ENCODE results near the gene PNMA8A. TPM values are rescaled to one million over a fixed set of nuclear protein-coding genes. Genes with fewer than 3 reads are reported as not detected.

The PNMA8A gene
- total and polyA plus RNA-seq, 10 of the 15 experiments (the other 5 are each of a cell fraction or from before 2014, with no cell fraction given) = 0.02 to 0.28 (median 0.16) TPM

DNA sequence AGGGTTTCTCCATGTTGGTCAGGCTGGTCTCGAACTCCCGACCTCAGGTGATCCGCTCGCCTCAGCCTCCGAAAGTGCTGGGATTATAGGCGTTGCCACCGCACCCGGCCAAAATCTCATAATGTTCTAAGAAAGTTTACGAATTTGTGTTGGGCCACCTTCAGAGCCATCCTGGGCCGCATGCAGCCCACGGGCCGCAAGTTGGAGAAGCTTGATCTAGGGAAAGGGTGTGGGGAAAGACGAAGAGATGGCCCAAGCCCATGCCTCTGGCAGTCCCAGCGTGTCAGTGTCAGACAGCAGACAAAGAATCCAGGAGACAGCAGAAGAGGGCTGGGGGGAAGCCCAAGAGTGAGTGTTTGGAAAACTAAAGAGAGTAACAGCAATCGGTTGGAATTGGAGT is 25.3 kb downstream of the PNMA8A start:
- intact Hi-C loops (cut with micrococcal nuclease; ENCODE audit: unreplicated experiment) = no loop called here
- no peaks in the 10 kb centered on the region for H4K20me1 ChIP-seq (ENCODE audit: control insufficient read depth, insufficient read depth)
- in situ Hi-C loops (cut with MboI) = no loop called here
- H2AFZ ChIP-seq (ENCODE audit: control insufficient read depth, low read depth, low read length) = no peak overlapping the region
- ATAC-seq (no peak), DNase-seq (ENCODE audit: low read depth, low spot score) (no peak), FAIRE-seq (no peak)
- no TSS peak for BruUV-seq (replicated peaks)
- H3K27me3 ChIP-seq (replicated peaks in 1 of 2; ENCODE audit: control insufficient read depth in 2 of 2, insufficient read depth in 2 of 2, low read length in 1 of 2) = no peaks in the 10 kb centered on the region
- 63% methylated on average over 15 of the region's 15 CpGs for WGBS (ENCODE audit: insufficient coverage, insufficient replicate concordance, low lambda C conversion rate, missing lambda C conversion rate)
- ChIA-PET POLR2A (no interaction called here), CTCF (no interaction called here), SMC1A (ENCODE audit: uncharacterized antibody, unreplicated experiment) (no interaction called here), RAD21 (ENCODE audit: unreplicated experiment) (no interaction called here)
- TF ChIP-seq, protein P1, sequence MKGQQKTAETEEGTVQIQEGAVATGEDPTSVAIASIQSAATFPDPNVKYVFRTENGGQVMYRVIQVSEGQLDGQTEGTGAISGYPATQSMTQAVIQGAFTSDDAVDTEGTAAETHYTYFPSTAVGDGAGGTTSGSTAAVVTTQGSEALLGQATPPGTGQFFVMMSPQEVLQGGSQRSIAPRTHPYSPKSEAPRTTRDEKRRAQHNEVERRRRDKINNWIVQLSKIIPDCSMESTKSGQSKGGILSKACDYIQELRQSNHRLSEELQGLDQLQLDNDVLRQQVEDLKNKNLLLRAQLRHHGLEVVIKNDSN (IDR thresholded peaks at IDR 0.05; ENCODE audit: borderline replicate concordance, extremely low read length, insufficient read depth, low read depth, low read length) = no peak
- TF ChIP-seq BCL11A (IDR thresholded peaks at IDR 0.05; ENCODE audit: low read depth, low read length) = no peak
- TF ChIP-seq EGR1 (IDR thresholded peaks at IDR 0.05; ENCODE audit: borderline replicate concordance in 1 of 2, low read depth in 2 of 2, low read length in 2 of 2) = no peak
- TF ChIP-seq LARP7 (IDR thresholded peaks at IDR 0.05) = no peak
- TF ChIP-seq JUND (IDR thresholded peaks at IDR 0.05; ENCODE audit: low read depth, low read length) = no peak
- no peak for TF ChIP-seq BMI1 (IDR thresholded peaks at IDR 0.05; ENCODE audit: borderline replicate concordance)
- no peak for TF ChIP-seq WRNIP1 (IDR thresholded peaks at IDR 0.05; ENCODE audit: borderline replicate concordance, low read depth, low read length)
- TF ChIP-seq, protein P2, sequence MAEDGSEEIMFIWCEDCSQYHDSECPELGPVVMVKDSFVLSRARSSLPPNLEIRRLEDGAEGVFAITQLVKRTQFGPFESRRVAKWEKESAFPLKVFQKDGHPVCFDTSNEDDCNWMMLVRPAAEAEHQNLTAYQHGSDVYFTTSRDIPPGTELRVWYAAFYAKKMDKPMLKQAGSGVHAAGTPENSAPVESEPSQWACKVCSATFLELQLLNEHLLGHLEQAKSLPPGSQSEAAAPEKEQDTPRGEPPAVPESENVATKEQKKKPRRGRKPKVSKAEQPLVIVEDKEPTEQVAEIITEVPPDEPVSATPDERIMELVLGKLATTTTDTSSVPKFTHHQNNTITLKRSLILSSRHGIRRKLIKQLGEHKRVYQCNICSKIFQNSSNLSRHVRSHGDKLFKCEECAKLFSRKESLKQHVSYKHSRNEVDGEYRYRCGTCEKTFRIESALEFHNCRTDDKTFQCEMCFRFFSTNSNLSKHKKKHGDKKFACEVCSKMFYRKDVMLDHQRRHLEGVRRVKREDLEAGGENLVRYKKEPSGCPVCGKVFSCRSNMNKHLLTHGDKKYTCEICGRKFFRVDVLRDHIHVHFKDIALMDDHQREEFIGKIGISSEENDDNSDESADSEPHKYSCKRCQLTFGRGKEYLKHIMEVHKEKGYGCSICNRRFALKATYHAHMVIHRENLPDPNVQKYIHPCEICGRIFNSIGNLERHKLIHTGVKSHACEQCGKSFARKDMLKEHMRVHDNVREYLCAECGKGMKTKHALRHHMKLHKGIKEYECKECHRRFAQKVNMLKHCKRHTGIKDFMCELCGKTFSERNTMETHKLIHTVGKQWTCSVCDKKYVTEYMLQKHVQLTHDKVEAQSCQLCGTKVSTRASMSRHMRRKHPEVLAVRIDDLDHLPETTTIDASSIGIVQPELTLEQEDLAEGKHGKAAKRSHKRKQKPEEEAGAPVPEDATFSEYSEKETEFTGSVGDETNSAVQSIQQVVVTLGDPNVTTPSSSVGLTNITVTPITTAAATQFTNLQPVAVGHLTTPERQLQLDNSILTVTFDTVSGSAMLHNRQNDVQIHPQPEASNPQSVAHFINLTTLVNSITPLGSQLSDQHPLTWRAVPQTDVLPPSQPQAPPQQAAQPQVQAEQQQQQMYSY (CRISPR knock-in tag; IDR thresholded peaks at IDR 0.05) = no peak
- no peak for TF ChIP-seq ZBED1 (IDR thresholded peaks at IDR 0.05; ENCODE audit: borderline replicate concordance)
- no peak for TF ChIP-seq TBL1XR1 (IDR thresholded peaks at IDR 0.05; ENCODE audit: low read depth, low read length)
- TF ChIP-seq IRF4 (IDR thresholded peaks at IDR 0.05; ENCODE audit: low read depth, low read length) = no peak
- no peaks in the 10 kb centered on the region; the same call in 2 of the 3 replicates for H3K9me3 ChIP-seq (replicated peaks; ENCODE audit: control insufficient read depth, insufficient read depth, low read length)
- H3K4me3 ChIP-seq = no peak overlapping the region
- no peak overlapping the region for H3K4me2 ChIP-seq (ENCODE audit: control insufficient read depth, insufficient read depth)
- H3K9ac ChIP-seq (ENCODE audit: control insufficient read depth, insufficient read depth, low read length) = no peak overlapping the region
- no peaks in the 10 kb centered on the region for H3K4me1 ChIP-seq (ENCODE audit: control insufficient read depth, insufficient read depth, low read length)
- H3K27ac ChIP-seq (ENCODE audit: control insufficient read depth, insufficient read depth) = no peak overlapping the region
- H3K36me3 ChIP-seq (ENCODE audit: control insufficient read depth in 2 of 2, insufficient read depth in 2 of 2, low read length in 1 of 2) = no peaks in the 10 kb centered on the region
- no peaks in the 10 kb centered on the region for H3K79me2 ChIP-seq (ENCODE audit: control insufficient read depth, insufficient read depth, low read length)

Data from GM12878 (cell line).